HG03025 (cell line): ENCODE measurements around the gene MARVELD3.

ENCODE experiments used
- ATAC-seq: cut with Tn5 transposase; IDR thresholded peaks from one replicate; pipeline ENCODE4 v1.9.1; 2021; ENCODE audit warnings: mild to moderate bottlenecking, moderate library complexity; ENCODE audit not compliant: unreplicated experiment, low FRiP score

MARVELD3 gene

DNA sequence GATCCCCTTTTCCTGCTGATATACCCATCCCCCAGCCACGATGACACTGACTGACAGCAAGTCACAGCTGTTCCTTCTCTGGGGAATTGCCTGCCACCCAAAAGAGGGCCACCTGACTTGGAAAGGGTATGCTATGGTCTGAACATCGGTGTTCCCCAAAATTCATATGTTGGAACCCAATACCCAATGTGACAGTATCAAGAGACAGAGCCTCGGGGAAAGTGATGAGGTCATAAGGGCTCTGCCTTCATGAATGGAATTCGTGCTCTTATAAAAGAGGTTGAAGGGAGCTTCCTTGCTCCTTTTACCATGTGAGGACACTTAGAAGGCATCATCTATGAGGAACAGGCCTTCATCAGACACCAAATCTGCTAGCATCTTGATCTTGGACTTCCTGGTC is 7.6 kb upstream of the MARVELD3 start:
- no peak for ATAC-seq

DNA sequence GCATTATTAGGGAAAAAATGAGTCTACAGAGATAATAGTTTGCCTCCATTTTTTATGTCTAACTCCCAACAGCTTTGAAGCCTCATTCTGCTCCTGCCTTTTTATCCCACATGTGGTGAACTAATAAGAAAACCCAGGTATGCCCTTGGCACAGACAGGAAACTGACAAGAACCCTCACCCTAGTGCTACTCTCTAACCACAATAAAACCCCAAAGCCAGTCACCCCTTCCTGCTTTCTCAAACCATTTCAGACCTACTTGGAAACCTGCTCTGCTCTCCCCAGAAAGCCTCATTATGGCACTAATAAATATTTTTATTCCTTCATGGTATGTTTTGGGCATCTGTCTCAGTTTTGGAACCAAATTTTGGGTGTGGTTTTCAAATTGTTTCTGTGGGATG is 3.9 kb upstream of the MARVELD3 start:
- ATAC-seq: no peak

DNA sequence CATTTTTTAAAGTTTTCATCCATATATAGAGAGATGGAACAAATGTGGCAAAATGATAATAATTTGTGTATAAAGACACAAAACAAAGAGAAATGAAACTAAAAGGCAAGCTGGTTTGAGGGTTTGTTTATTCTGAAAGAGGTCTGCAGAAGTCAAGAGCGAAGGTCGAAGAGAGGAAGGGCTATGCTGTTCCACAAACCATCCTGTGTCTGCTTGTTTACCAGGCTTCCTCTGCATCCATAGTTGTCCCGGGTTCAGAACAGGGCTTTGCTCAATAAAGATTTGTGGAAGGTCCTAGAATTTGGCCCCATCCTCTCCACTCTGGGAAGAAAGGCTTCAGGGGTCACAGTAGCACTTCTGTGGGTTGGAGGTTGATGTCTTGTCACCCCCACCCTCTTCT is 2.4 kb upstream of the MARVELD3 start:
- ATAC-seq: no peak

DNA sequence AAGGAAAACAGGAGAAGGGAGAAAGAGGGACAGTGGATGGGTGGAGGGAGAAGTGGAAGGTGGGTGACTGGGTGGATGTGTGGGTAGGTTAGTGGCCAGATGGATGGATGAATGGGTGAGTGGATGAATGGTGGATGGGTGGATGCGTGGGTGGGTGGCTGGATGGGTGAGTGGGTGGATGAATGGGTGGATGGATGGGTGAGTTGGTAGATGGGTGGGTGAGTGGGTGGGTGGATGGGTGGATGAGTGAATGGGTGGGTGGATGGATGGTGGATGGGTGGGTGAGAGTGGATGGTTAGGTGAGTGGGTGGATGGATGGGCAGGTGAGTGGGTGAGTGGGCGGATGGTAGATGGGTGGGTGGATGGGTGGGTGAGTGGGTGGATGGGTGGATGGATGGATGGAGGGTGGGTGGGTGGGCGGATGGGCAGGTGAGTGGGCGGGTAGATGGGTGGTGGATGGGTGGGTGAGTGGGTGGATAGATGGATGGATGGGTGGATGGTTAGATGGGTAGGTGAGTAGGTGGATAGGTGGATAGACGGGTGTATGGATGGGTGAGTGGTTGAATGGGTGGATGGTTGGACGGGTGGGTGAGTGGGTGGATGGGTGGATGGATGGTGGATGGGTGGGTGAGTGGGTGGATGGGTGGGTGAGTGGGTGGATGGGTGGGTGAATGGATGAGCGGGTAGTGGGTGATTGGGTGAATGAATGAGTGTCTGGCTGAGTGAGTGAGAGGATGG is 702 bp upstream of the MARVELD3 start:
- ATAC-seq: no peak

DNA sequence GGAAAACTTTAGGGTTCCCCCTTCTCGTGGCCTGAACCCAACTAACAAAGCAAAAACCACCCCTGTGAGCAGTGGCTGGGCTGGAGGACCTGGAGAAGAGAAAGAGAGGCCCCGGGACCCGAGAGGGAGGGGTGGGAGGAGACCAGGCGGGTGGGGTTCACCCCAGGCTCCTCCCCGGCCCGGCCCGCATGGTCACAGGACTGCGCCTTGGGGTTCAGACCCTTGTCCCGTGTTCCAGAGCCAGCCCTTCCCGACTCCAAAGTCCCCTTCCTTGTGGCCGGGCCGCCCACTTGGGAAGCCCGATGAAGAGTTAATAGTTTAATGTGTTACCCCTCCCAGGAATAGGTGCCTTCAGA is 852 bp downstream of the MARVELD3 start:
- ATAC-seq: no peak

DNA sequence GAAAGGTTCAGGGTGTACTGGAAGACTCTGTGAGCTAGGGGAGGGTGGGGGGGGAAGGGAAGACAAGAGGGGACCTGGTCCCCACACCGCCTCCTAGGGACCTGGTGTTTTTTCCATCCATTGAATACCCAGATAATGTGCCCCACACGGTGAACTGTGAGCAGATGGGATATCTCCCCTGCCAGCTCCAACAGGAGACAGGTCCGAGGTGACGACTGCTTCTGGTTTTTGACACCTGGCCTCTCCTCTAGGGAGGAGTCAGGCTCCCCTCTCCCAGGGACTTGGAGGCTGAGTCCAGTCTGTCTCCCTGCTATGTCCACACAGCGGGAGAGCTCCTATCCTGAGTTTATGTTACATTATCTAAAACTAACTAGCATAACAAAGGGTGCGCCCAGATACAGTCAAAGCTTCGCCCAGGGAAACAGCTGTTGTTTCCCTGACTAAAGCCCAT is 1.8 kb downstream of the MARVELD3 start:
- ATAC-seq: no peak

DNA sequence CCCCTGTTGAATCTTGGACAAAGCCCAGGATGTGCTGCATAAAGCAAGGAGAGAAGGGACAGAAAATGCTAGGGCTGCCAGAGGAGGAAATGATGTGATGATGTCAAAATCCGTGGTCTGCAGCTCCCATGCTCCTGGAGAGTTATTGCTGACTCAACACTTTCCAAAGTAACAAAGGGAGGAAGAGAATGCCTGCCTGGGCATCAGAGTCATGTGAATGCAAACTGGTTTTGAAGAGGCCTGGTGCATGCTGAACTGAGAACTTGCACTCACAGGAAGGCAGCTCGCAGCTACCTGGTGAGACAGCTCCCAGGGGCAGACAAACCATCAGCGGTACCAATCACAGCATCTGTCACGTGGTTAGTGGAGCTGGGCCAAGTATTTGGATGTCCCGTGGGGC is 2.8 kb downstream of the MARVELD3 start:
- no peak for ATAC-seq

DNA sequence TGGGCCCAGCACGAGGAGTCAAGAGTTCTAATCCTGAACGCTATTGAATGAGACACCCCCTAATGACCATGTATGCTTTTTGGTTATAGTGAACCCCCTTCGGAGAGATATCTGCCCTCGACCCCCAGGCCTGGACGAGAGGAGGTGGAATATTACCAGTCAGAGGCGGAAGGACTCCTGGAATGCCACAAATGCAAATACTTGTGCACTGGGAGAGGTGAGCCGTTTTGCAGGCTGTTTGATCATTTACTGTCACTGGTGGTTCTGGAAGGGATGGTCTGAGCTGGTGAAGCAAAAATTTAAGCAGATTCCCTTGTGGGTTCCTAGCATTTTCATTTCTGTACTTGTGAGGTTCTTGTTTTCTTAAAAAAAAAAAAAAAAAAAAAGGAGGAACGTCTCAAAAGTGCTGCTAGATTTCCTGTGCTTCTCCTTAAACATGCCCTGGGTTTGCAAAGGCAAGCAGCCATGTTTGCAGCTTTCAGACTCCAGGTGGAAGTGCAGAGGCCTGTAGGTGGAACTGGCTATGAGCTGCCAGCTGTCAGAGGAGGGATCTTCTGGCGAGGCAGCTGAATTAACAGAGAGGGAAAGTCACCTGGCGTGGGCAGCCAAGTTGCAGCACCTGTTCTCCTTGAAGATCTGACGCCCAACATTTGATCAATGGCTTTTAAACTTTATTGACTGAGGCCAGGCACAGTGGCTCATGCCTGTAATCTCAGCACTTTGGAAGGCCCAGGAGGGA is 3.5 kb downstream of the MARVELD3 start:
- no peak for ATAC-seq

DNA sequence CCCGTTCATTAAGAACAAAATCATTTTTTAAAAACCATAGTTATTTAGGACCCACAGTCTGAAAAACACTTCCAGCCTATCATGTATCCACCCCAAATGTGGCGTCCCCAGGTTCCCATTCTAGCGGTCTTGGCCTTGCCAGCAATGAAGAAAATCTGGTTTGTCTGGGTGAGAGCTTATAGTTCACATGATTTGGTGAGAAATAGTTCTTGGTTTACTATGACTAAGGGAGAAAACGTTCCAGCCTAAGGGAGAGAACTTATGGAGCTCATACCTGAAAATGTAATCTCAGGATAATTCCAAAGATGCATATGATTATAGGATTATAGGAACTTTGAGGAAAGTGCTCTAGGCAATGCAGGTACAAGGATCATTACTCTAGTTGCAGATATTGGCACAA is 4.8 kb downstream of the MARVELD3 start:
- ATAC-seq: no peak

DNA sequence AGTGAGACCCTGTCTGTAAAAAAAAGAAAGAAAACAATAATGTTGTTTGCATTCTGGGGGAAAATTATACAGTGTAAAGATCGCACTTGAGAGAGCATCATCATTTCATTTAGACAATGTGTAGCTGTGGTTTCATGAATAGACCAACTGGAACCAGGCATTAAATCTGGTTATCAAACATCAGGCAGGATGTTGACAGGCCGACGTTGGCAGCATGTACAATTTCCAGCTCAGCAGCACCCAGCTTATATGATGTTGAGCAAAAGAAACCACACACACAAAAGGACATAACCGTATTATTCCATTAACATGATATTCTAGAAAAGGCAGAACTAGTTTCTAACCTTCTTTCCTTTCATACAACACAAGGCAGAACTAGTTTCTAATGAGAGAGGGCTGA is 5.8 kb downstream of the MARVELD3 start:
- no peak for ATAC-seq

DNA sequence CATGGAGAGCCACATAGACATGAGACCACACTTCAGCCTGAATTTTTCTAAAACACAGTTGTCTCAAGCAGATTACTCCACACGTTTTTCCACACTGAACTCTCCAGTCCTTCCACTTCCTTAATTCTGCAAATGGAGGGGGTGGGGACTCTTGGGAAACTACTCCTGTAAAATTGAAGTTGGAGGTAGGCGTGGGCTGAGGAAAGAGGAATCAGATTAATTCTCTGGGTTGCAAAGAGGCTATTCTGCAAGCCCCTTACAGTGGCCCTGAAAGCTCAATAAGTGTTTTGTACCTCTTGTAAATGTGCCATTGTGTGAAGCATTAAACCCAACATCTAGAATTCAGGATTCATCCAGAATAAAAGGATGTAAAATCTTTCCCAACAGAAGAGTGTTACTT is 9.6 kb downstream of the MARVELD3 start:
- ATAC-seq: no peak

DNA sequence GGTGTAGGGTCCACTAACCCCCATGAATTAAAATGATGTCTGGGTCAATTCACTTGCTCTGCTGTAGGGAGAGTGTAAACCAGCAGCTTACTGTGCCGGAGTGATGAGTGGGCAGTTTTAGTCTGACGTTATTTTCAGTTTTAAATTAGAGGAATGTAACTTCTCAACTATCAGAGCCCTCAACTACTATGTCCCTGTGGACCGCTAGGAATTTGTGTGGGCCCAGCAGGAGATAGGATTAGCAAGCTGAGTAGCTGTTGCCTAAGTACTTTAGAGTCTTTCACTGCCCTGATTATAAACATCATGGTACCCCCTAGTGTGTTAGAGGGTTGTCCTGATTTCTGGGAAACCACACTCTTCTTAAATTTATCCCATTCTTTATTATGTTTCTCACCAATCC is 11.4 kb downstream of the MARVELD3 start:
- no peak for ATAC-seq

DNA sequence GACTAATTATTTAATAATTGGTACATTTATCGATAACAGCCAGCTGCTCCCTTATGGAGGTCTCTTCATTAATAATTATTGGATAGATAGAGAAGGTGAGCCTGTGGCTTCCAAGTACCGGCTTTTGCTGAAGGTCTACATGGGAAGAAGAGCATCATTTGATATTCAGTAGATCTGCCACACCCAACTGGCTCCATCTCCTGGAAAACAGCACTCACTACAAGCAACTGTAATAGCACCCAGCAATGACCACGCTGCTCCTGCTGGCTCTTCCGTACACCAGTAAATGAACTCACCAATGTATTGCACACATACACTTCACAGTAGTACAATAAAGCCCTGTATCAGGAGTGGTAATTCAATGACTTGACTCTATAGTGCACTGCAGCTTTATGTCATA is 19.5 kb downstream of the MARVELD3 start:
- no peak for ATAC-seq

DNA sequence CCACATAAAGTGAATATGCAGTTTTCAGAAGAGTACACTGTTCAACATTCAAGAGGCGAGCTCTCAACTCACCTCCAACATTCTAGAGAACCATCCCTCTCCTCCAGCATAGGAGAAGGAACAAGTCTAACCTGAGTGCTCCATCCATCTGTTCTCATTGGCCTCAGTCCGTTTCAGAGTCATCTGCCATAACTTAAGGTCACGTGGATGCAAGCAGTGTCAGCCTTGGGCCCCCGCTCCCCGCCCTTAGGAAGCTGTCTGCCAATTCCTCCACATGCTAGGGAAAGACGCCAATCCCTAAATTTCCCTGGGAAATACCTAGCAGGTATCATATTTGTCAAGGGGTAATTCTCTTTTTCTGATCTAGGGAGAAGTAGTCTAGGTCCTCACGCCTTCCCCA is 21.4 kb downstream of the MARVELD3 start:
- ATAC-seq: no peak

DNA sequence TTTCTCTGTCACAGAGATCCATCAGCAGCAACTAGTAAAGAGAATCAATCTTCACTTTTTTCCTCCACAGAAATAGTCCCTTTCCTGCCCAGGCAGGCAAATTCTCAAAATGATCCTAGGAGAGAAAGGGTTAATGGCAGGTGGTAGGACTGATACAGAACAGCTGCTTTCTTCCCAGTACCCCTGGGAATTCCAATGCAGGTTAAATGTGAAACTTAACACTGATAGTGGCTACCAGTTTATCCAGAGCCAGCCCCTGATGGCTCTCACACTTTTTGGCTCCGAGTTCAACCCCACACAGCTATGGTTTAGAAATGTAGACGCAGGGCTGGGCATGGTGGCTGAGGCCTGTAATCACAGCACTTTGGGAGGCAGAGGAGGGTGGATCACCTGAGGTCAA is 22.2 kb downstream of the MARVELD3 start:
- no peak for ATAC-seq

DNA sequence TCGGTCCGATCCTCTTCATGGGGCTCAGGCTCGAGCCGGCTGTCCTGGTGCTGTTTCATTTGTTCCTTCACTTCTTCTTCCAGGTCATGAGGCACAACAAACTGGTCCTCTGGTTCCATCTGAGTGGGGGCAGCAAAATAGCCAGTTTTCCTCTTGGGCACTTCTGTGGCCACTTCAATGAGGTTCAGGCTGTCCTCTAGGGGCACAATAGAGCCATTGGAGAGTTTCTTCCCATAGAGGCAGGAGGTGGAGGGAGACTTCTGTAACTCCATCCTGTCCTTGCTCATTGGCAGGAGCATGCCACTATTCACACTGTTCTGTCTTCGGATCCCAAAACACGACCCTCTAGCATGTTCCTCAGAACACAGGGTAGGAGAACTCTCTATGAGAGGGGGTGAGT is 22.9 kb downstream of the MARVELD3 start:
- no peak for ATAC-seq

DNA sequence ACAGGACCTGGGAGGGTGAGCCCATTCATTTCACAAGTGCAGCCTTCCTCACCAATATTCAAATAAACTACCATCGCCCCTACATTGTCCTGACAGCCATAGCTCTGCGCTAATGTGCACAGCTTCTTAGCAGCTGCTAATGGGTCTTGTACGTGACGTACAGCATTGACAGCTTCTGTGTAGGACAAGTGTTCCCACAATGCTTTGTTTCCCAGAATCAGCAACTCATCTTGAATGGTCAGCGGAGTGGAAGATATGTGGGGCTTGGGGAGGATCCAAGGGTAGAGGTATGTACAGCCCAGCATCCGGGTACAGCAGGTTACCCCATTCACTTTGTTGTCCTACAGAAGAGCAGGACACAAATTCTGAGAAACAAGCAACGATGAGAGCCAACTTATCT is 23.7 kb downstream of the MARVELD3 start:
- ATAC-seq: no peak

DNA sequence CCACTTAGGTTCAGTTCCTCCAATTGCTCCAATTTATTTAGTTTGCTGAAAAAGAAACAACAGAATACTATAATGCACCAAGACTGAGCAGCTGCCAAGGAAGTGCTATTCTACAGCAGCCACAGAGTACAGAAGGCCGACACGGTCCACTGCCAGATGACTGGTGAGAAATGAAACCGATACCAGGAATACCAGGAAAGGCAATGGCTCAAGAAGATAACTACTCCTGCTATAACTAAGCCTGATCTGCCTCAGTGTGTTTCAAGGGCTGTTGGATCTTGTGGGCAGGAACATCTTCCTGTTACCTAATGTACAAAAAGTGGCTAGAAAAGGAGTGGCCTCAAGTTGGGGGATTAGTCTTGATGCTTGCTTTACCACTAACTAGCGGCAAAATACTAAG is 32.8 kb downstream of the MARVELD3 start:
- ATAC-seq: no peak

DNA sequence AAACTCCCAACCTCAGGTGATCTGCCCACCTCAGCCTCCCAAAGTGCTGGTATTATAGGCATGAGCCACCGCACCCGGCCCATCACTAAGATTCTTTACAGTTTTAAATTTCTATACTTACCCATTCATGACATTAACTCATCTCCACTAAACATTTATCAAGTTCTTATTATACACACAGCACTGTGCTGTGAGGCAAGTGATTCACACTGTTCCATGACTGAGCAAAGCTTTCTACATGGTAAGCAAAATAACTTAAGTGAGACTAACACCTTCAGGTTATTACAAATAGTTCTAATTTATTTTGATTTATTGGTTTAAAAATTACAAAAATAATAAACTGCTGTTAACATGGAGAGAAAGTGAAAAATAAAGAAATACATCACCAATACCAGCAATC is 33.5 kb downstream of the MARVELD3 start:
- no peak for ATAC-seq

DNA sequence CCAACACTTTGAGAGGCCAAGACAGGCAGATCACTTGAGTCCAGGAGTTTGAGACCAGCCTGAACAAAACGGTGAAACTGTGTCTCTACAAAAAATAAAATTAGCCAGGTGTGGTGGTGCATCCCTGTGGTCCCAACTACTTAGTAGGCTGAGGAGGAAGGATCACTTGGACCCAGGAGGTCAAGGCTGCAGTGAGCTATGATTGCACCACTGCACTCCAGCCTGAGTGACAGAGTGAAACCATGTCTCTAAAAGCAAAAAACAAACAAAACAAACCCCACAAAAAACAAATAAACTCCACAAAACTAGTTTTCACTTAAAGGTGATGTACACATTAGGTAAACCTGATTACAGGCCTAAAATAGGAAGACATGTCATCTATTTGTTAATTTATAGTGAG is 40.3 kb downstream of the MARVELD3 start:
- ATAC-seq: no peak

DNA sequence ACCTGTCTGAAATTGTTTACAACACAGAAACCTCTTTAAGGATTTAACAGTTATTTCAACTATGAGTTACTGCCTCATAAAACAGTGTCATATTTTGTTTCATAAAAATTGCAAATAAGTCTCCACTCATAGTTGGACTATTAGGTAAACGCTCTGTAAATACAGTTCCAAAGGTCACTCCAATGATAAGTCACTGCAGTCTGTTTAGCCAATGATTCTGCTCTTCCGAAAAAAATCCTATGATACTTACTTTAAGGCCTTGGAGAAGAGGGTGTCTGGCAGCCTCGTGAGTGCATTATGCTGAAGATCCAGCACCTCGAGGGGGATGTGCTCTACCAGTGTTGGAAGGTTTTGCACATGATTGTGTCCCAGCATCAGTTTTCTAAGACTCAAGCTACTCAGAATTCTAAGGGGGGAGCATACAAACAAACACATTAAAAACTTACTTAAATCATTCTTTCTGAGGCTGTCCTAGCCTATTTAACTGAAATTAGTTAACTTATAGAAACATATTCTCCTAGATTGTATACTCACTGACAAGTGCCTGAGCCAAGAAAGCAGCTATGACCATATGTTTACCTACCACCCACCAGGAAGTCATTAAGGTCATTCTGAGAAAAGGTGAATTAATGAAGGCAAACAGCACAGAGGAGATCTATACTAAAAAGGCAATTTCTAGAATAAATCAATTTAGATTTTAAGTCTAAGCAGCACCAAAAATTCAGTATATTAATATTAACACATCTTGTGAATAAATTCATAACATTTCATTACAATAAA is 41.1 kb downstream of the MARVELD3 start:
- ATAC-seq: no peak
